ENCODE measurements around the gene CDK13. TPM values are rescaled to one million over a fixed set of nuclear protein-coding genes. Genes with fewer than 3 reads are reported as not detected.

Gene CDK13
- total RNA-seq, 4 donors from 2014 or later, result 53.9 to 93.6 (median 60.3) TPM

- no peak for TF ChIP-seq CTCF (IDR thresholded peaks at IDR 0.05)
- no peak for ATAC-seq (ENCODE audit: low FRiP score)
- DNase-seq (ENCODE audit: low spot score), result no peak
Observed at GRCh38 chr7:40148671-40149070, 198.6 kb downstream of the CDK13 start.

Small RNA genes lying within 50 kb of the gene (small RNA-seq; reads per million reads assigned to genes)
- gene AC006023.1 (not detected), gene AC006023.2 (not detected)

Other genes with a start within 250 kb of the CDK13 start
- gene MPLKIP, start 184.4 kb downstream of the CDK13 start, total RNA-seq, result 10 to 100 TPM; 22.2 to 36.1 (median 32.6) TPM
- 1 to 10 TPM; 1.1 to 3.6 (median 2.6) TPM for gene SUGCT, start 184.7 kb downstream of the CDK13 start, total RNA-seq

Data from omental fat pad (tissue), 4 donors.